Upper lobe of right lung (tissue), 1 donor: ENCODE measurements around the gene FEZF2. TPM values are rescaled to one million over a fixed set of nuclear protein-coding genes. Genes with fewer than 3 reads are reported as not detected.

Experiments used
- ATAC-seq: fragments of 200-7000 bp; cut with Tn5 transposase; one replicate; pipeline ENCODE4 v1.9.1; 2020; ENCODE audit warnings: mild to moderate bottlenecking, moderate library complexity
- DNase-seq: peaks from one replicate; pipeline ENCODE4 v3.0.0-alpha.2; 2020
- H3K27ac ChIP-seq: fragments of 200-600 bp; one replicate; pipeline ENCODE4 v1.8.0; 2022
- H3K27me3 ChIP-seq: fragments of 200-600 bp; one replicate; pipeline ENCODE4 v1.8.0; 2022; ENCODE audit warnings: mild to moderate bottlenecking
- H3K36me3 ChIP-seq: fragments of 200-600 bp; one replicate; pipeline ENCODE4 v1.8.0; 2022
- H3K4me1 ChIP-seq: fragments of 200-600 bp; one replicate; pipeline ENCODE4 v1.8.0; 2022
- H3K4me3 ChIP-seq: fragments of 200-600 bp; one replicate; pipeline ENCODE4 v1.8.0; 2022; ENCODE audit warnings: mild to moderate bottlenecking
- H3K9me3 ChIP-seq: fragments of 200-600 bp; one replicate; pipeline ENCODE4 v1.8.0; 2022
- CTCF ChIP-seq: fragments of 200-600 bp; IDR thresholded peaks from one replicate; pipeline ENCODE4 v1.8.0; 2022; ENCODE audit warnings: antibody characterized with exemption
- intact Hi-C: fragments of 100-400 bp; cut with DNase I; formaldehyde crosslinking; loops from one replicate; pipeline ENCODE4 v1.11.0; 2022
- total RNA-seq: library from RNA; stranded (reverse); fragmentation: NEBNext Ultra II Directional; extraction: Animal tissue kit (Norgen Biotek cat#: 25700); gene quantifications from one replicate; pipeline ENCODE4 v1.2.1, GENCODE V29; 2021
- donor health status: DM: no; HTN: yes; CAD: no; lungs with severe emphysema.

The FEZF2 gene
- total RNA-seq, 1 donor from 2014 or later: not detected

DNA sequence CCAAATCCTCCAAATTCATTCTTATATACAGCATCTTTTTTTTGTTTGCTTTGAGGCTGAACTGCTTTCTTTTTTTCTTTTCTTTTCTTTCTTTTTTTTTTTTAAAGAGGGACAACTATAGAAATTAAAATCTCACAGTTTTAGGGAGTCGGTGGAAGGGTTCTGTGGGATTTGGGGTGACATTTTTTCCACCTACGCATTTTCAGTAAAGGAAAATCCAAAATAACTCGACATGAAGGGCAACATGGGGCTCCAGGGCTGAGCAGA is 3.0 kb upstream of the FEZF2 start:
- H3K27ac ChIP-seq: no peak overlapping the region
- intact Hi-C loops: no loop called here
- ATAC-seq (no peak), DNase-seq (no peak)
- no peak overlapping the region for H3K4me3 ChIP-seq
- peaks cover 99% of the 10 kb centered on the region for H3K27me3 ChIP-seq
- peaks cover 11% of the 10 kb centered on the region for H3K4me1 ChIP-seq
- H3K36me3 ChIP-seq: no peaks in the 10 kb centered on the region
- H3K9me3 ChIP-seq: no peaks in the 10 kb centered on the region
- TF ChIP-seq CTCF: no peak

- H3K4me3 ChIP-seq: no peak overlapping the region
- DNase-seq: no peak
- peaks cover 11% of the 10 kb centered on the region for H3K4me1 ChIP-seq
- no peak for ATAC-seq
- H3K27me3 ChIP-seq: peaks cover 99% of the 10 kb centered on the region
- intact Hi-C loops: no loop called here
- H3K27ac ChIP-seq: no peak overlapping the region
- H3K9me3 ChIP-seq: no peaks in the 10 kb centered on the region
- no peak for TF ChIP-seq CTCF
- no peaks in the 10 kb centered on the region for H3K36me3 ChIP-seq
These were observed 2.5 kb upstream of the FEZF2 start for GRCh38 chr3:62375655-62376453.

GRCh38 chr3:62374341-62375218 is 1.2 kb upstream of the FEZF2 start:
- no peak for DNase-seq
- TF ChIP-seq CTCF: no peak
- no peak for ATAC-seq
- H3K27me3 ChIP-seq: peaks cover 99% of the 10 kb centered on the region
- peaks cover 11% of the 10 kb centered on the region for H3K4me1 ChIP-seq
- peak overlapping the region; percentile 16 for H3K4me3 ChIP-seq
- no peaks in the 10 kb centered on the region for H3K9me3 ChIP-seq
- H3K36me3 ChIP-seq: no peaks in the 10 kb centered on the region
- intact Hi-C loops: no loop called here
- no peak overlapping the region for H3K27ac ChIP-seq

DNA sequence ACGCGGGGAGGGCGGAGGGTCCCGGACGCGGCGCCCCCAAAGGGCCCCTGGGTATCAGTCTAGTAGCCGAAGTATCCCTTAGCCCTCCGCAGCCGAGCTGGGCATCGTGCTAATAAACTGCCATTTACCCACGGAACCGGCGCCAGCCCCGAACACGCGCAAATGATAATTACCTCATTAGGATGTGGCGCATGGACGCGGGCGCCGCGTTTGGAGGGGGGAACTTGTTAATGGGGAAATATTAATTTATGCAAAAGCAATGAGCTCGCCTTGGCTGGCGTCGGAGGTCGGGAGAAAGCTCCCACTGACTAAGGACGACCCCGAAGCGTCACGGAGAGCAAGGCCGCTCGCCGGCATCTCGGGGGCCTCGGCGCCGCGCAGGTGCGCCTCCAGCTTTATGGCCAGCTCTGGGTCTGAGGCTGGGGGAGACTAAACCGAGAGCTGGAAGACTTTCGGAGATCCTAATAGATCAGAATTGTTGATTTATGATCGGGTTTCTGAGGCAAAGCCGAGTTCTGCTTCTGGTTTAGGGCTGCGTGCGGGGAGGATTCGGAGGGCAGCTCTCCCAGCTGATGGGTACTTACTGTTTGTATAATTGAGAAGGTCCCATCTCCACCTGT is 474 bp upstream of the FEZF2 start:
- peak overlapping the region; percentile 16 for H3K4me3 ChIP-seq
- TF ChIP-seq CTCF: no peak
- peaks cover 99% of the 10 kb centered on the region for H3K27me3 ChIP-seq

DNA sequence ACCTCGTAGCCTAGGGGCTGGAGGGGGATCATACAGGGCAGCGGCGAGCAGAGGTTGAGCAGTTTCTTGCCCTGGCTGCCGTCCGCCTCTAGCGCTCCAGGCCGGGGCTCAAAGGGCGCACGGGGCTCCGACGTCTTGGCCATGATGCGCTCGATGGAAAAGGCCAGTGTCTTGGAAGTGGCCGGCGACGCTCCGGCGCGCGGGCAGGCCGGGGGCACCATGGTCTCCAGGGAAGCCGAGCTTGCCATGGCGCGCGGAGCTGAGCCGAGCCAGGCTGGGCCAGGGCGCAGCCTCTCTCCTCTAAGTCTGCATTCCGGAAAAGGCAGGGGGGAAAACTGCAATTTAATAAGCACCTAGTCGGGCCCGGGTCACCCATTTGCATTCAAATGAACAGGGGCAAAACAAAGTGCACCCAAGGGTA is 719 bp downstream of the FEZF2 start:
- H3K4me1 ChIP-seq: peaks cover 11% of the 10 kb centered on the region
- no peak overlapping the region for H3K4me3 ChIP-seq
- no peak overlapping the region for H3K27ac ChIP-seq
- no peaks in the 10 kb centered on the region for H3K36me3 ChIP-seq
- DNase-seq (no peak), ATAC-seq (no peak)
- no peak for TF ChIP-seq CTCF
- H3K27me3 ChIP-seq: peaks cover 99% of the 10 kb centered on the region
- no peaks in the 10 kb centered on the region for H3K9me3 ChIP-seq
- intact Hi-C loops: no loop called here

More for the DNA sequence above, 474 bp upstream of the FEZF2 start:
- ATAC-seq (no peak), DNase-seq (no peak)
- peaks cover 11% of the 10 kb centered on the region for H3K4me1 ChIP-seq
- intact Hi-C loops: no loop called here
- no peaks in the 10 kb centered on the region for H3K36me3 ChIP-seq
- H3K9me3 ChIP-seq: no peaks in the 10 kb centered on the region
- H3K27ac ChIP-seq: no peak overlapping the region
